GM21717 (cell line): ENCODE data around the gene GARRE1.
"Not testable (repeated sequence)": the region's sequence is repeated elsewhere in the genome, so short reads cannot be mapped to it uniquely, and the experiment has no call there.

ENCODE experiments used
- ATAC-seq: cut with Tn5 transposase; IDR thresholded peaks from one replicate; pipeline ENCODE4 v1.9.1; 2021; ENCODE audit warnings: mild to moderate bottlenecking, moderate library complexity; ENCODE audit not compliant: unreplicated experiment

The GARRE1 gene

DNA sequence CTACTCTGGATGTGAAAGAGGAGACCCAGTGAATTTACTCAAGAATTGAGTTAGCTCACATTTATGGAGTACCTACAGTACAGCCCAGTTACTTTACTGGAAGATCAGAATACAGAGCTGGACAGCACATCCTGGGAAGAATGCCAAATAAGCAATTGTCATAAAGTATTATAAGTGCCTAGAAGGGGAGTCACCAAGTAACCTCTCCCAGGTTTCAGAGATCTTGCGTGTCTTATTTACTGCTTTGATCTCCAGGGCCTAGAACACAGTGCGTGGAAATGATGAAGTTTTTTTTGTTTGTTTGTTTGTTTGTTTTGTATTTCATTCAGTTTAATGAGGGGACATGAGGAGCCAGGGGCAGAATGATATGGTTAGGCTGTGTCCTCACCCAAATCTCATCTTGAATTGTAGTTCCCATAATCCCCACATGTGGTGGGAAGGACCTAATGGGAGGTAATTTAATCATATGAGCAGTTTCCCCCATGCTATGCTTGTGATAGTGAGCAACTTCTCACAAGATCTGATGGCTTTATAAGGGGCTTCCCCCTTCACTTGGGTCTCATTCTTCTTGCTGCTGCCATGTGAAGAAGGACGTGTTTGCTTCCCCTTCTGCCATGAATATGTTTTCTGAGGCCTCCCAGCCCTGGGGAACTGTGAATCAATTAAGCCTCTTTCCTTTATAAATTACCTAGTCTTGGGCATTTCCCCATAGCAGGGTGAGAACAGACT is 5.2 kb downstream of the GARRE1 start:
- no peak for ATAC-seq

GRCh38 chr19:34260771-34261173 is 6.4 kb downstream of the GARRE1 start:
- no peak for ATAC-seq

DNA sequence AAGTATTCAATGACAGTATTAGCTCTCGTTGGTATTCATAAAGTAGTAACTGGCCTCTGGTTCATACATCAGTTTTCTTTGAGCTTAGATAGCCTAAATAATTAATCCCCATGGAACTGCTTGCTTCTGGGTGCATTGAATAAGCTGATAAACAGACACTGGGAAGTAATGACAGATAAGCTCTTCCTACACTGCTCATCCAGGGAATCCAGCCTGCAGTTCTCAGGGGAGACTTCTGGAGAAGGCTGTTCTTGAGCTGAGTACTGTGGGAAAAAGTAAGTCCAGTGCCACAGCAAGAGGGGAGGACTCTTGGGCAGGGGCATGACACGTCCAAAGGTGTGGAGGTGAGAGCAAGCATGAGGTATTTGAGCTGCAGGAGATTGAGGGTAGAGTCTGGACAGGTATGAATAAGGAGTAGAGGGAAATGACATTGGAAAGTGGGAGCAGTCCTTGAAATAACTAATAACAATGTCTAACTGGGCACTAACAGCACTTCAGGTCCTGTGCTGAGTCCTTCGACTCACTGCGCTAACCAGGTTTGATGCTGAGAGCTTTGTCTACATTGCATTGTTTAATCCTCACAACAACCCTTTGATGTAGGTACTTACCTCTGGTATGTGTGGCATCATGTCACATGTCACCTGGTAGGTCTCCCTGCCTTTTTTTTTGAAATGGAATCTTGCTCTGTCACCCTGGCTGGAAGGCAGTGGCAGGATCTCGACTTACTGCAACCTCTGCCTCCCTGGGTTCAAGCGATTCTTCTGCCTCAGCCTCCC is 7.2 kb downstream of the GARRE1 start:
- no peak for ATAC-seq

DNA sequence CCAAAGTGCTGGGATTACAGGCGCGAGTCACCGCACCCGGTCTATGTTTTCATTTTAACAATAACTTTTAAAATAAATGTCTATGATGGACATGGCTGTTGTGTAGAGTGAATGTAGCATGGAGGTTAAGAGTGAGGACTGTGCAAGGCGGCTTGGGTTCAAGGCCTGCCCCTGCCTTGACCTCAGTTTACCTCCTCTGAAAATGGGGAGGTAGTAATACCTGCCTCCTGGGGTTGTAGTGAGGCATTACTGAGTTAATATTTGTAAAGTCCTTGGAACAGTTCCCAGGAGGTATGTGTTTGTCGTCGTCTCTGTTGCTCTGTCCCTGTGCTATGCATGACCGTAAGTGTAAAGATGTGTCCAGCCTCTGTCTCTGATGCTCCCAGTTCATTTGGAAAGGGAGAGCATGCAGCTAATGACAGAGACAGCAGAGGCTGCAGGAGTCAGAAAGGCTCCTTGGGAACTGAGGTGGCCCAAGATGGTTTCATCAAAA is 9.4 kb downstream of the GARRE1 start:
- no peak for ATAC-seq

DNA sequence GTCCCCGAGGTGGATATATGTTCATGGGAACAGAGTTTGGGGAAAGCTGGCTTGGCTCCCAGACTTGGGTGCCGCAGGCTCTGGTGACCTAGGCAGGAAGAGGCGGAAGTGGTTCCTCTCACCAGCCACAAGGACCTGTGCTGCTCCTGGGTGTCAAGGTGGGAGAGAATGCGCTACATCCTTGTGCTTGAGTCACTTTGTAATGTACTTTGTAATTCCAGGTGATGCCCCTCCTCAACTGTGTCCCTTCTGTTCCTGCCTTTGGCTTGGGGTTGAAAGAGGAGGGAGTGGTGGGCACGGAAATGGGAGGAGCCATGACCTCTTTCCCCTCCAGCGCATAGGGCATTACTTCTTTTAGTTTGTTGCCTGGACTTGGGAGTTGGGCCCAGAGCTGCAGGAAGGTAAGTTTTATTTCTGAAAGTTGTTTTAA is 10.9 kb downstream of the GARRE1 start:
- ATAC-seq: no peak

DNA sequence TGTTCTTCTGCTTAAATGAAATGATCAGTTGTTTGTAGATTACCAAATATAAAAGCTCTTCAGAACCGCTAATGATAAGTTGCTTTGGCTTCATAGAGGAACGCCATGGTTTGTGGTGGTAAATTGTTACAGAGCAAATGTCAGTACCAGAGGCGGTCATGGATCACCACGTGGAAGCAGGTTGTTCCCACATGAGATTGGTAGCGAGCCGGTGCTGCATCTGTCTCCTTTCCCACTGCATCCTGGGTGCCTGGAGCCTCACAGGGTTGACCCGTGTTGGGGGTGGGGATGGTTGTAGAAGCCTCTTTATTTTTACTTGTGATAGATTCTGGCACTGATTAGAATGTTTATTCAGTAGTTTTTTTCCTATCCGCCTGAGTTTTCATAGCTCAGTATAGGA is 14.7 kb downstream of the GARRE1 start:
- ATAC-seq: no peak

- no peak for ATAC-seq
Measured at GRCh38 chr19:34269489-34269888, 15.1 kb downstream of the GARRE1 start.

DNA sequence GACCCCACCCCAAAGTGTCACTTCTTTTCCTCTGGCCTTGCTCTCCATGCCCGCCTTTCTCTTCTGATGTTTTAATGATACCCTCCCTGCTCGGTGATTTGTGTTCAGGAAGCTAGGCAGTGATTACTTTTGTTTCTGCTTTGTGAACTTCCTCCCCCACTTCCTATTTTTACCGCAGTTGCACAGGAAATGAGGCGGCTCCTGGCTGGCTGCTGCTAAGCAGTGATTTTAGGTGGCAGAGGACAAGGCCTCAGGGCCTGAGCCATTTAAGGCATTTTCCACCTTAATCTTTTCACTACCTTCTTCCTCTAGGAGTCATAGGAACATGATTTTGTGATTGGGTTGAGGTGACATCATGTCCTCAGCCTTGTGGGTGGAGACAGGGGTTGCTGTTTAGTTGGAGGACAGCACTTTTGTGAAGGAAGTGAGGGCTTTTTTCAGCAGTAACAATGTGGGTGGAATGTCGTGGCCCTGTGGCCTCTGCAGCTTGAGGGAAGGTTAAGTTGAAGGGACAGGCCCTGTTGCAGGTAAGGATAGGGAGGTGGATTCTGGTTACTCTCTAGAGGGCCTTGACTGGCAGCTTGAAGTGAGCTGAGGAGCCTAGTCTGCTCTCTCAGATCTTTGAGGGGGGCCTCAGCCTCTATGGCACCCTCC is 15.7 kb downstream of the GARRE1 start:
- ATAC-seq: no peak

DNA sequence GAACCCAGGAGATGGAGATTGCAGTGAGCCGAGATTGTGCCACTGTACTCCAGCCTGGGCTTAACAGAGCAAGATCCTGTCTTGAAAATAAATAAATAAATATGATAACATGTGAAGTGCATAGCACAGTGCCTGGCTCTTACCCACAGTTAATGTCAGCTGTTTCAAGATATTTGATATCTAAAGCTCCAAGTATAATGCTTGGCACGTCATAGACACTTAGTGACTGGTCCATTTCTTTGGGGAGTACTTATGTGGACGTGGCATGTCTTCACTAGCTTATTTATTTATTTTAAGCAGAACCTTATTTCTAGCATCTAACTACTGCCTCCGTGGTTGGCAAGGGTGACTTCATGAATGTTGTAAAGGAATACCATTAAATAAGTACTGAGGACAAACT is 18.8 kb downstream of the GARRE1 start:
- no peak for ATAC-seq

DNA sequence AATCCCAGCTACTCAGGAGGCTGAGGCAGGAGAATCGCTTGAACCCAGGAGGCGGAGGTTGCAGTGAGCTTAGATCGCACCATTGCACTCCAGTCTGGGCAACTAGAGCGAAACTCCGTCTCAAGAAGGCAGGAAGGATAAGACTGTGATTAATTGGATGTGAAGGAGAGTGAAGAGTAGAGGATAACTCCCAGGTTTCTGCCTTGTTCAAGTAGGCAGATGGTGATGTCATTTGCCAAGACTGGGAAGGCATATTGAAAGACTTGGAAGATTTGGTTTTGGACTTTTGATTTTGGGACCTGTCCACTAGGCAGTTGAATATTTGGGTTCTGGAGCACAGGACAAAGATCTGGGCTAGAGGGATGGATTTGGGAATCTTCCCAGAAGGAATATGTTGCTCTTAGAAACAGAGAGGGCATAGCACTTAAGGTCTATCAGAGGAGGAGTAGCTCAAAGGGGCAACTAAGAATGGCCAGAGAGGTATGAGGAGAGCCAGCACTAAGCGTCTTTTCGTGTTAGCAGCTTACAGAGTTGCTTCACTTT is 20.0 kb downstream of the GARRE1 start:
- ATAC-seq: no peak

DNA sequence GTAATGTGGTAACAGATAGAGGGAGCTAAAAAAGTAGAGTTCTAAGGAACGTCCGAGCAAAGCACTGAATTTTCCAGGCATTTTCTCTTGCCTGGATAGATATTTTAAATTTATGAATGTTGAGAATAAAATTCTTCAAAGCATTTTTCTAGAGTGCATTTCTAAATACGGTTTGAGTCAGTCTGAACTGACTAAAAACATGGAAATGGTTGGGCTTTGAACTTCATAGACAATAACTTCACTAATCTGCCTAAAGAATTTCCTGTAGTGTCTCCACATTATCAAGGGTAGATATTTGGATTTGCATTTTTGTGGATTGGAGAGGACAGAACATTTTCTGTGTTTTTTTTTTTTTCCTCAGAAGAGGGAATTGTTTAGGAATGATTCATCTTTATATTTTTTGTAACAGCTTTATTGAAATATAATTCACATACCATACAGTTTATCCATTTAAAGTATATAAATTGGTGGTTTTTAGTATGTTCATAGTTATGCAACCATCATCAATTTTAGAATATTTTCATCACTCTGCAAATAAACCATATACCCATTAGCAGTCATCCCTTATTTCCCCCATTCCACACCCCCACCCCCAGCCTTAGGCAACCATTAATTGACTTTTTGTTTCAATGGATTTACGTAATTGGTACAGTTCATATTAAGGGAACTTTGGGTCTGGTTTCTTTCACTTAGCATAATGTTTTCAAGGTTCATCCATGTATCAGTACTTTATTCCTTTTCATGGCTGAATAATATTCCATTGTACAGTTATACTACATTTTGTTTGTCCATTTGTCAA is 20.7 kb downstream of the GARRE1 start:
- no peak for ATAC-seq

DNA sequence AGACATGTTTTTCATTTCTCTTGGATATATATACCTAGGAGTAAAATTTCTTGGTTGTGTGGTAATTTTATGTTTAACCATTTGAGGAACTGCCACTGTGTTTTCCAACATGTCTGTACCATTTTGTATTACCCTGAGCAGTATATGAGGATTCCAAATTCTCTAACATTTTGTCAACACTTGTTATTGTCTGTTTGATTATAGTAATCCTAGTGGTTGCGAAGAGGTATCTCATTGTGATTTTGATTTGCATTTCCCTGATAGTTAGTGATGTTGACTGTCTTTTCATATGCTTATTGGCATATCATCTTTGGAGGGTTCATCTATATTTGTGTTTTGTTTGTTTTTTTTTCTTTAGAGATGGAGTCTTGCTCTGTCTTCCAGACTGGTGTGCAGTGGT is 21.4 kb downstream of the GARRE1 start:
- no peak for ATAC-seq

DNA sequence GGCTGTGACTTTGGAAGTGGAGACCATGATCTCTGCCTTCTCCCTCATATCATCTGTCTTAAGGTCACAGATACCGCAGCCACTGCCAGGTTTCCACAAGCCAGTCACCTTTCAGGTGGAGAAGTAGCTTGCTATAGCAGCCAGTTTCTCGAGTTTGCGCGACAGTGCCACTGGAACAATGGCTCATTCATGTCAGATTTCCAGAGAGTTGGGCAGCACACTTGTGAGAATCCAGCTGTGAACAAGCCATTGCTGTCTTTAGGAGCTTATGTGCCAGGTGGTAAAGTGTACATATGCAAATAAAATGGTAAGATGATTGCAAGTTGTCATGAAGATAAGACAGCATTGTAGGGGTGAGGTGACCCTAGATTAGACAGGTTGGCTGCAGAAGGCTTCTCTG is 22.3 kb downstream of the GARRE1 start:
- ATAC-seq: no peak

DNA sequence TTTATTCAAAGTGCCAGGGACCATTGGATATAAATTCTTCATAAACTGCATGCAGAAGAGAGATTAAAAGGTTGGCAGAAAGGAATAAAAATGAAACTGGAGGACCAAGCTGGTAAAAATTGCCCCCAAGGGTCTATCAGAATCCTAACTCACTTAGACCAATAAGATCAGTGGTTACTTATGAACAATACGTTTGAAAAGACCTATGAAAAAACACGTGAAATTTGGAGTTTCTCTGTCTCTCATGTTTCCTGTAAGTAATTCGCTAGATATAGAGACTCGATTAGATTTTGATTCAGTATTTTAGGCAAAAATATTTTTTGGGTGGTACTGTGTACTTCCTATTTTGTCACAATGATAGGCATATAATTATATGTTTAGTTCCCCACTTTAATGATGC is 22.9 kb downstream of the GARRE1 start:
- ATAC-seq: no peak

DNA sequence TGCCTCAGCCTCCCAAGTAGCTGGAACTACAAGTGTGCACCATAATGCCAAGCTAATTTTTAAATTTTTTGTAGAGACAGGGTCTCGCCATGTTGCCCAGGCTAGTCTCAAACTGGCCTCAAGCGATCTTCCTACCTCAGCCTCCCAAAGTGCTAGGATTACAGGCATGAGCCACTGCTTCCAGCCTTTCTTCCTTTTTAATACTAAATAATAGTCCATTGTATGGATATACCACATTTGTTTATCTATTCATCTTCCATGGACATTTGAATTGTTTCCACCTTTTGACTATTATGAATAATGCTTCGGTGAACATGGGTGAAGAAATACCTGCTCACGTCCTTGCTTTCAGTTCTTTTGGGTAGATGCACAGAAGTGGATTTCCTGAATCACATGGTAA is 24.4 kb downstream of the GARRE1 start:
- ATAC-seq: no peak

- ATAC-seq: not testable (repeated sequence)
Measured at GRCh38 chr19:34281444-34281843, 27.1 kb downstream of the GARRE1 start.

DNA sequence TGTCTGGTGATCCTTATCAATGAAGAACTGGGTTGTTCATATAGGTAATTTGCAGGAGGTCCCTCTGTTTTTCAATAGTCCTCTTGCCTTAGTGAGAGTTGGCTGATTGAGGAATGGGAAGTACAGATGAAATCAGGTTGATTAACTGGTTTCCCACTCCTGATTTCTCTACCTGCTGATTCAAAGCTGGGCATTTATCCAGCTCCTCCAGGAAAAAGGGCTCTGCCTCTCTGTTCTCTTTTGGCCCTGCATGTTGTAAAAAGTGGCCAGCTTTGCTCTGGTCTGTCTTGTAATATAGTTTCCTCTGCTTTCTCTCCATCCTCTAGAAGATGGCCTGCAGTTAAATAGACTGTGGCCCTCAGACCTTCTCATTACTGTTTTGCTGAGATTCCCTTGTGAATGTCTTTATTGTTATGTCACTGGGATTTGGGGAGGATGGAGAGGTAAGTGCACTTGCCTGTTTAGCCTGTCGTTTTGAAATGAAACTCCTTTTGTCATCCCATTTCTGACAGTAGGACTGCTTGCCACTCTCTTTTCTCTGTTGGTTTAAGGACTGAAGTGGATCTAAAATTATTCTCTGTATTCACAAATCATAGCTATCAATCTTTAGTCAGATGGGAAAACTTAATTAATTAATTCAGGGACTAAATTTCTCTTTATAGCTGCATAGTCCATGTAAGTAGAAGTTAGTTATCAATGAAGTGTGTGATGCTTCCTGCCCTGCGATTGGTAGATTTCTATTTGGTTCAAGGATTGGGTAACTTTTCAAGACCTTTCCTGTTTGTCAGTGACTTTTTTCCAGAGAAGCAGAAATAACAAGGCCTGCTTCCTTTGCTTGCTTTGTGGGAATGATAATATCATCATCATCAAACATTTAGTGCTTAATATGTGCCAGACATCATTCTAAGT is 28.5 kb downstream of the GARRE1 start:
- ATAC-seq: no peak

DNA sequence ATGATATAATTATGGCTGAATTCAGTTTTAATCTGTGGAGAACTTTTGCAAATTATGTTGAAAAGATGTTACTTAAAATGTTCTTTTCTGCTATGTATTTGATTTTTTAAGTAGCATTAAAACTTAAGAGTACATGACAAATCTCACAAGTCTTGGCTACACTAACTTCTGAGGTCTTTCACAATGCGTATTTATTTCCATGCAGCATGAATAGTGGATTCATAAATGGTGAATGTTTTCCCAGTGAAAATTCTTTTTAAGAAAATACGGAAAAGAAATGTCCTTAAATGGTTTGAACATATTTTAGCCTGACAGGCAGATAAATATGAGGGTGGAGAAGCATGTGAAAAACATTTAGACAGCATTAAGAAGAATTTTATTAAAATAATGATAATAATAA is 30.2 kb downstream of the GARRE1 start:
- ATAC-seq: no peak

- ATAC-seq: no peak
Measured at GRCh38 chr19:34287662-34288140, 33.3 kb downstream of the GARRE1 start.
